Fibroblast of the aortic adventitia (primary cell): ENCODE data around the gene ADAMTSL1. TPM values are rescaled to one million over a fixed set of nuclear protein-coding genes. Genes with fewer than 3 reads are reported as not detected.
"Not testable (repeated sequence)": the region's sequence is repeated elsewhere in the genome, so short reads cannot be mapped to it uniquely, and the experiment has no call there.

Source experiments
- DNase-seq: peaks from one replicate; pipeline ENCODE4 v3.0.0-alpha.2; 2010; ENCODE audit warnings: low read depth
- H3K4me3 ChIP-seq: 2 replicates; pipeline ENCODE4 v1.5.1; 2011; ENCODE audit warnings: low read depth, mild to moderate bottlenecking, control low read depth, low read length, moderate library complexity
- CTCF ChIP-seq: IDR thresholded peaks from 2 replicates; pipeline ENCODE4 v1.5.1; 2011; ENCODE audit warnings: mild to moderate bottlenecking, low read length, control low read depth, inconsistent platforms; ENCODE audit not compliant: insufficient read depth
- total RNA-seq: library from RNA; depleted of rRNA; stranded (reverse); fragments of >200 nt; gene quantifications from 2 replicates; pipeline ENCODE4 v1.2.3, GENCODE V29; 2012; ENCODE audit warnings: low replicate concordance

The ADAMTSL1 gene
- total RNA-seq, 1 donor: 179 TPM

- DNase-seq: no peak
- H3K4me3 ChIP-seq: no peak overlapping the region
- no peak for TF ChIP-seq CTCF
Measured at GRCh38 chr9:18866121-18866831, 392.3 kb downstream of the ADAMTSL1 start.

GRCh38 chr9:18869725-18870124, 395.8 kb downstream of the ADAMTSL1 start:
- H3K4me3 ChIP-seq: no peak overlapping the region
- no peak for TF ChIP-seq CTCF
- DNase-seq: no peak

- no peak overlapping the region for H3K4me3 ChIP-seq
- DNase-seq: no peak
- TF ChIP-seq CTCF: no peak
Measured at GRCh38 chr9:18874069-18874468, 400.1 kb downstream of the ADAMTSL1 start.

GRCh38 chr9:18874990-18875389, 401.0 kb downstream of the ADAMTSL1 start:
- not testable (repeated sequence) for DNase-seq, H3K4me3 ChIP-seq

GRCh38 chr9:18877984-18878383, 404.0 kb downstream of the ADAMTSL1 start:
- TF ChIP-seq CTCF: no peak
- DNase-seq: no peak
- H3K4me3 ChIP-seq: no peak overlapping the region

GRCh38 chr9:18881758-18882157, 407.8 kb downstream of the ADAMTSL1 start:
- TF ChIP-seq CTCF: no peak
- H3K4me3 ChIP-seq: no peak overlapping the region
- DNase-seq: no peak

GRCh38 chr9:18887546-18887945, 413.6 kb downstream of the ADAMTSL1 start:
- H3K4me3 ChIP-seq: no peak overlapping the region
- TF ChIP-seq CTCF: no peak
- no peak for DNase-seq
